ENCODE measurements around the gene FAM168B. TPM values are rescaled to one million over a fixed set of nuclear protein-coding genes. Genes with fewer than 3 reads are reported as not detected.
A peak's percentile ranks its signal among the peaks of the same experiment; 100 is the strongest.

The FAM168B gene
- total and polyA plus RNA-seq, 5 experiments from 2014 or later: 29.9 to 89.1 (median 43.8) TPM

DNA sequence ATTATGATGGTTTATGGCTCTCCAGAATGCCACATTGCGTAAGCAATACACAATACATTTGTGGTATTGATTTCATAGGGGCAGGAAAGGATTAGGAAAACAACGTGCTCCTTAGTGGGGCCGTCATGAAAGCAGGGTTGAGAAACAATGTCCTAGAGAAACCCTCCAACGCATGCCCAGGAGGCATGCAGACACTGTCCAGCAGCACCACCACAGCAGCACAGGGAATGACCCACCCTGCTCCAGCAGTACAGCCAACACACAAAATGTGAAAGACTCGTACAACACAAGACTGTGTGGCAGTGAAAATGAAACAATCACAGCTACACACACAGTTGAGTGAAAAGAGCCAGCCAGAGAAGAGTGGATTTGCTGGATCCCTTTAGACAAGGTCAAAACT, 66.3 kb downstream of the FAM168B start:
- H3K4me1 Mint-ChIP-seq: peaks cover 0 to 21% (median 5%) of the 10 kb centered on the region in 4 donors
- POLR2A ChIA-PET: interaction anchor here (1.5 kb wide), 1 partner anchor 9 kb away, joined by 3 read pairs; no protein-coding TSS in a partner anchor

DNA sequence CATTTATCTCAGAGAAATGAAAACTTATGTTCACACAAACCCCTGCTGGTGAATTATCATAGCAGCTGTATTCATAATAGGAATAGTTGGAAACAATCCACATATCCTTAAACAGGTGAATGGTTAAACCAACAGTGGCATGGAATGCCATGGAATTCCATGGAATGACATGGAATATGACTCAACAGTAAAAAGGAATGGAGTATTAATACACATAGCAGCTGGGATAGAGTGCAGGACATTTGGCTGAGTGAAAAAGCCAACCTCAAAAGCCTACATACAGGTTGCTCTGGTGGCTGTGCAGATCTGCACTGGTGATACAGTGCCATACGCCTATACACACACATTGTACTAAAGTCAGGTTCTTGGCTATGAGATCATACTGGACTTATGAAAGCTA, 69.5 kb downstream of the FAM168B start:
- H3K36me3 Mint-ChIP-seq: no peaks in the 10 kb centered on the region
- H3K4me1 Mint-ChIP-seq: peaks cover 0 to 6% (median 2%) of the 10 kb centered on the region in 4 donors
- DNase-seq (no peak), ATAC-seq (no peak)
- H3K27ac Mint-ChIP-seq: no peak overlapping the region
- peaks cover 5 to 24% (median 16%) of the 10 kb centered on the region in 5 donors for H3K27me3 Mint-ChIP-seq
- peaks cover 0 to 8% (median 0%) of the 10 kb centered on the region in 9 donors for H3K9me3 Mint-ChIP-seq
- no peak overlapping the region for H3K4me3 Mint-ChIP-seq
- POLR2A ChIA-PET: no interaction called here

More for the DNA sequence above, 66.3 kb downstream of the FAM168B start:
- Mint-ChIP-seq H3K36me3 (no peaks in the 10 kb centered on the region), H3K27me3 (peaks cover 3 to 17% (median 10%) of the 10 kb centered on the region in 5 donors), H3K9me3 (peaks cover 0 to 8% (median 0%) of the 10 kb centered on the region in 9 donors), H3K27ac (no peak overlapping the region), H3K4me3 (no peak overlapping the region)
- DNase-seq (no peak), ATAC-seq (no peak)

DNA sequence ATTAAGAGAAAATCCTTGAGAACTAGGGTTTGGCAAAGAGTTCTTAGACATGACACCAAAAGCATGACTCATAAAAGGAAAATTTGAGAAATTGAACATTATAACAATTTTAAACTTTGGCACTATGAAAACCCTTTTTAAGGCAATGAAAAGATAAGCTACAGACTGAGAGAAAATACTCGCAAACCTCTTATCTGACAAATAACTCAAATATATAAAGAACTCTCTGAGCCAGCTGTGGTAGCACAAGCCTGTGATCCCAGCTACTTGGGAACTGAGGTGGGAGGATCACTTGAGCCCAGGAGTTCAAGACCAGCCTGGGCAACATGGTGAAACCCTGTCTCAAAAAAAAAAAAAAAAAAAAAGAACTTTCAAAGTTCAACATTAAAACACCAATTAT, 70.5 kb downstream of the FAM168B start:
- POLR2A ChIA-PET: interaction anchor here (0.7 kb wide), 2 partner anchors 83 to 179 kb away, joined by 3 to 4 read pairs; no protein-coding TSS in a partner anchor
- peaks cover 0 to 6% (median 2%) of the 10 kb centered on the region in 4 donors for H3K4me1 Mint-ChIP-seq

DNA sequence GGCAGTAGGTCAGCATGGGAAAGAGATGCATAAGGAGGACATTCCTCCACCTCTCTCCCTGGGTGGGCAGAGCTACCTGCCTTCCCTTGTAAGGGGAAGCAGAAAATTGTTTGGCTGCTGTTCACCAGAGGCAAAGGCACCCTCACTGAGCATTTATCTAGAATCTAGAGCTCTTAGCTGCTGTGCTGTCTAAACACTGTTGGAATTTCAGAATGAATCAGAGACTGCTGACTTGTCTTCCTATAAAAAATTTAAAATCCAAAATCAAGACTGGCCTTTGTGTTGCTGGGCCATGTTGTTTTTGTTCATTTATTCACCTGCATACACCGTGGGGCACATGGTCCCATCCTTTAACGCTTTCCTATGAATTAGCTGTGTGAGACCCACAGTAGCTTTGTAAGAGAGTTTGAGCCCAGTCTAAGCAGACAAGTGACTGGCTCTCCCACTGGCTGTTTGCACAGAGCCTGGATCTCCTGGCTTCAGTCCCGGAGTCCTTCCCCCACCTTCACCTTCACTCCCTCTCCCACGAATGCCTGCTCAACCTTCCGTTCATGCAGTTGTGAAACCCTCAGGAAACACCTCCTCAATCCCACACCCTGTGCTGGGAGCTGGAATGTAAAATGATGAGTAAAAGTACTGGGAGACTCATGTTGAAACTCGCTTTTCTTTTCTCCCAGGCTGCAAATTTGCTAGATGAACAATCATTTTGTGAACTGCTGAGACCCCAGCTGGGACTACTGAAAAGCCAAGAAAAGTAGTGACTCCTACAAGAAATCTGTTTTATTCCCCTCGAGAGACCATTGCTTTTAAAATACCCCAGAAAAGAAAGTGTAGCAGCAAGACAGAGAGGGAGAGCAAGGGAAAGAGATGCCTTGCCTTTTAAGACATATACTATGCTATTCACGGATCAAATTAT, 76.2 kb downstream of the FAM168B start:
- no peaks in the 10 kb centered on the region for H3K36me3 Mint-ChIP-seq
- H3K27me3 Mint-ChIP-seq: peaks cover 2 to 10% (median 9%) of the 10 kb centered on the region in 5 donors
- ATAC-seq (no peak), DNase-seq (no peak)
- H3K9me3 Mint-ChIP-seq: peaks cover 0 to 1% (median 0%) of the 10 kb centered on the region in 9 donors
- POLR2A ChIA-PET: interaction anchor here (0.8 kb wide), 1 partner anchor 75 kb away, joined by 7 read pairs; no protein-coding TSS in a partner anchor
- H3K4me3 Mint-ChIP-seq: no peak overlapping the region
- H3K4me1 Mint-ChIP-seq: peaks cover 3 to 7% (median 7%) of the 10 kb centered on the region in 4 donors
- no peak overlapping the region for H3K27ac Mint-ChIP-seq

More for the DNA sequence above, 70.5 kb downstream of the FAM168B start:
- DNase-seq (no peak), ATAC-seq (no peak)
- no peak overlapping the region for H3K4me3 Mint-ChIP-seq
- H3K27me3 Mint-ChIP-seq: peaks cover 6 to 24% (median 16%) of the 10 kb centered on the region in 5 donors
- H3K36me3 Mint-ChIP-seq: no peaks in the 10 kb centered on the region
- H3K27ac Mint-ChIP-seq: no peak overlapping the region
- peaks cover 0 to 8% (median 0%) of the 10 kb centered on the region in 9 donors for H3K9me3 Mint-ChIP-seq

DNA sequence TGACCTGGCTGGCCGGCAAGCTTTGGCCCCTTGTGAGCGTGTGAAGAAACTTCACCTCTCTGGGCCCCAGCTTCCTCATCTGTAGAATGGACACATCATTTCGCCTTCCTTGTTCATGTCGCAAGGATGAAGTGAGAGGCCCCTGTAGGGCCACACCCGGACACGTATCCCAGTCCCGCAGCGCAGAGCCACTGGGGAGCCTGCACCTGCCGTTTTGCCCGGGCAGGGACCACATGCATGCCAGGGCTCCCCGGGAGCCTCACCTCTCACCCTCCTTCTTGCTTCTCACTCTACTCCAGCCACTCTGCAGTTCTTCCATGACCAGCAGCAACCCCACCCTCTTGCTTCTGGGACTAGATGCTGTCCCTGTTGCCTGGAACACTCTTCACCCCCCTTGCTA, 77.5 kb downstream of the FAM168B start:
- H3K4me1 Mint-ChIP-seq: peaks cover 16 to 20% (median 19%) of the 10 kb centered on the region in 4 donors
- peak overlapping the region in 2 of 10 donors; percentile 56 to 80 for H3K27ac Mint-ChIP-seq
- no peak for ATAC-seq
- no peaks in the 10 kb centered on the region for H3K36me3 Mint-ChIP-seq
- DNase-seq: no peak
- POLR2A ChIA-PET: no interaction called here
- H3K4me3 Mint-ChIP-seq: no peak overlapping the region
- no peaks in the 10 kb centered on the region for H3K9me3 Mint-ChIP-seq
- H3K27me3 Mint-ChIP-seq: peaks cover 0 to 6% (median 4%) of the 10 kb centered on the region in 5 donors

DNA sequence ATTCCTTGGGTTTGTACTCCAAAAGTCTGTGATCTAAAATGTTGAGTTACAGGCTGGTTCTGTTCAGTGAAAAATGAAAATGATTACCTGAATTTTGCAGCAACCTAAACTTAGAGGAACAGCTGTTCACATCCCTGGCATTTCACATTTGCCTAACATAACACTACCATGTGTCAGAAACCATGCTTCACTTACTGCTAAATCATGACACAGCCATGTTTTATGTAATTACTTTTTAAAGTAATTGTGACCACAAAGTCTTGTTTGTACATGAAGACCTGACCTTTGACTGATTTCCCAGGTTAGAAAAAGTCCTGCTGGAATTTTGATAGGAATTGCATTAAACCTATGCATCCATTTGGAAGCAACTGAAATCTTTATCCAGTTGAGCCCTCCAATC, 79.1 kb downstream of the FAM168B start:
- Mint-ChIP-seq H3K4me1 (peaks cover 29 to 37% (median 34%) of the 10 kb centered on the region in 4 donors), H3K36me3 (no peaks in the 10 kb centered on the region), H3K27ac (no peak overlapping the region), H3K9me3 (peaks cover 0 to 12% (median 0%) of the 10 kb centered on the region in 9 donors), H3K27me3 (peaks cover 0 to 6% (median 4%) of the 10 kb centered on the region in 5 donors), H3K4me3 (no peak overlapping the region)
- POLR2A ChIA-PET: interaction anchor here (0.5 kb wide), 1 partner anchor 421 kb away, joined by 4 read pairs; no protein-coding TSS in a partner anchor
- DNase-seq: no peak
- ATAC-seq: no peak

DNA sequence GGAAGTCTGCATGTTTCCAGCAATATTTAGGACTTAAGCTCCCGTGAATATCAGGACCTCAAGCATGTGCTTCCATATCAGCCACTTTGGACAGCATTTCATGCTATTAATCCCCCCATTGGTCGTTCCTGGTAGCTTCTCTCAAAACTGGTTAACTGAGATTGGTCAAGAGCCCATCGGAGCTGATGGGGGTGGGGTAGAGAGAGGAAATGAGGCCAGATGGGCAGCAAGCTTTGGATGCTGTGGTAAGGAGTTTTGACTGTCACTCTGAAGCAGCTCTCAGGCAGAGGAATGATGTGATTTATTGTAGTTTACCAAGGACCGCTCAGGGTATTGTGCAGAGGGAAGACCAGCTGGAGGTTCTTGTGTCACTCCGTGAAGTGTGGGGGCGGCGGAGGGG, 81.8 kb downstream of the FAM168B start:
- peaks cover 29 to 40% (median 37%) of the 10 kb centered on the region in 4 donors for H3K4me1 Mint-ChIP-seq
- peak overlapping the region in 7 of 10 donors; percentile 65 to 82 (median 76) for H3K4me3 Mint-ChIP-seq
- H3K9me3 Mint-ChIP-seq: peaks cover 0 to 14% (median 0%) of the 10 kb centered on the region in 9 donors
- no peak for DNase-seq
- peaks cover 0 to 4% (median 0%) of the 10 kb centered on the region in 5 donors for H3K27me3 Mint-ChIP-seq
- POLR2A ChIA-PET: interaction anchor here (0.6 to 2.9 kb wide), 3 partner anchors 22 to 121 kb away, joined by 3 to 23 read pairs (median 4); no protein-coding TSS in a partner anchor
- ATAC-seq: no peak
- peak overlapping the region in 7 of 10 donors; percentile 6 to 92 (median 57) for H3K27ac Mint-ChIP-seq
- no peaks in the 10 kb centered on the region for H3K36me3 Mint-ChIP-seq

DNA sequence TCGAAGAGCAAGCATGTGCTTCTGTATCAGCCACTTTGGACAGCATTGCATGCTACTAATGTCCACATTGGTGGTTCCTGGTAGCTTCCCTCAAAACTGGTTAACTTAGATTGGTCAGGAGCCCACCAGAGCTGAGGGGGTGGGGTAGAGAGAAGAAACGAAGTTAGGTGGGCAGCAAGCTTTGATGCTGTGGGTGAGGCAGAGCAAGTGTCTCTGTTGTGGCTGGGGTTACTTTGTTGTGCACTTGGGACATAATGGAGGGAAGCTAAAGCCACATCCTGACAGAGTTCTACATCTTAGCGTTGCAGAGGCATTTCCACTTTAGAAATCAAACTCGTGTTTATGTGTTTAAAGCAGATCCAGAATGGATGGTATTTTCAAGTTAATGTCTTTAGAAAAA, 82.7 kb downstream of the FAM168B start:
- POLR2A ChIA-PET: interaction anchor here (1.3 to 2.9 kb wide), 3 partner anchors 23 to 30 kb away, joined by 4 to 23 read pairs (median 6); no protein-coding TSS in a partner anchor
- peak overlapping the region; percentile 34 to 92 (median 82) for H3K27ac Mint-ChIP-seq
- DNase-seq (peak in 6 of 10 donors; percentile 21 to 81 (median 64)), ATAC-seq (peak; percentile 84 to 95)
- H3K4me3 Mint-ChIP-seq: peak overlapping the region; percentile 40 to 82 (median 76)
- H3K9me3 Mint-ChIP-seq: peaks cover 0 to 14% (median 0%) of the 10 kb centered on the region in 9 donors
- H3K4me1 Mint-ChIP-seq: peaks cover 26 to 40% (median 37%) of the 10 kb centered on the region in 4 donors
- peaks cover 0 to 4% (median 0%) of the 10 kb centered on the region in 5 donors for H3K27me3 Mint-ChIP-seq
- H3K36me3 Mint-ChIP-seq: no peaks in the 10 kb centered on the region

DNA sequence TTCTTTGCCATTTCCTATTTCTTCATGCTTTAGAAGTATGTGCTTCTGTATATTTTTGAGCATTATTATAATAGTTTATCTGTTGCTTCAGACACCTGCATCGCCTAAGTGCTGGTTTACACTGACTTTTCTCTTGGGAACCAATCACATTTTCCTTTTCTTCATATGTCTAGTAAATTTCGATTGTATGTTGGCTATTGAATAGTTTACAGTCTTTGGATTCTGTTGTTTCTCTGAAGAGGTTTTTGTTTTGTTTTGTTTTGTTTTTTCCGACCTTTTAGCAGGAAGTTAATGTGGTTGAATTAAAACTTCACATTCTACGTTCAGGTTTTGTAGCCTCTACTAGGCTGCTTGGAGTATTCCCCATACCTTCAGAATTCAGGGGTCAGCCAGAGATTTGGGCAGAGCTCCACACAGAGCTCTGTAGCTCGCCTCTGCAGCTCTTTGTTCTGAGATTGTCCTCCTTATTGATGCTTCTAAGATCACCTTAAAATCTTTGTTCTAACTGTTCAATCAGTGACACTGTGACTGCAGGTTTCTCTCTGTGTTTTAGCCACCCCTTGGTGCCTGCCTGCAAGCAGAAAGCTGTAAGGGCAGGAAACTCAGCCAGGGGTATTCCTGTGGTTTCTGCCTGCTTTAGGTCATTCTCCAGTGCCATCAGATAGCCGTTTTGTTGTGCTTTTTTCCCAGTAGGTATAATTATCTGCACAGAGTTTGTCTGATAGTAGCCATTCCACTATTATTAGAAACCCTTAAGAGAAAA, 83.4 kb downstream of the FAM168B start:
- Mint-ChIP-seq H3K9me3 (peaks cover 0 to 14% (median 0%) of the 10 kb centered on the region in 9 donors), H3K27ac (peak overlapping the region in 9 of 10 donors; percentile 16 to 92 (median 62)), H3K4me3 (peak overlapping the region in 9 of 10 donors; percentile 32 to 82 (median 76)), H3K4me1 (peaks cover 26 to 40% (median 37%) of the 10 kb centered on the region in 4 donors), H3K36me3 (no peaks in the 10 kb centered on the region), H3K27me3 (peaks cover 0 to 3% (median 0%) of the 10 kb centered on the region in 5 donors)
- peak in 1 of 2 donors; percentile 63 for ATAC-seq
- no peak for DNase-seq
- POLR2A ChIA-PET: interaction anchor here (1.3 to 2.9 kb wide), 3 partner anchors 23 to 31 kb away, joined by 4 to 23 read pairs (median 6); no protein-coding TSS in a partner anchor

DNA sequence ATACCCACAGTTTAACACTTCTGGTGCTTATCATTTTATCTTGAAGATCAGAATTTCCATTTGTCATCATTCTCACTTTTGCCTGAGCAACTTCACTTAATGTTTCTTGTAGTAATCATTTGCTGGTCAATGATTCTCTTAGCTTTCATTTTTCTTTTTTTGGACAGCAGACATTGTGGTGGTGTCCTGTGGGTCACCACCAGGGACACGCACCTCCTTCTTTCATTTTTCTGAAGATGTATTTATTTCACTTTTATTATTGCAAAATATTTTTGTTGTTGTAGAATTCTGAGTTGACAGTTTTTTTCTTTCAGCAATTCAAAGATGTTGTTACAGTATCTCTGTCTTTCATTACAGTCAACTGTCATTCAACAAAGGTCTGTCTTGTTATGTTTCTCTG, 84.3 kb downstream of the FAM168B start:
- POLR2A ChIA-PET: no interaction called here
- no peak for DNase-seq
- Mint-ChIP-seq H3K27ac (peak overlapping the region in 2 of 10 donors; percentile 12 to 57), H3K27me3 (no peaks in the 10 kb centered on the region), H3K4me3 (no peak overlapping the region), H3K9me3 (peaks cover 0 to 14% (median 0%) of the 10 kb centered on the region in 9 donors), H3K4me1 (peaks cover 22 to 40% (median 37%) of the 10 kb centered on the region in 4 donors), H3K36me3 (no peaks in the 10 kb centered on the region)
- no peak for ATAC-seq

DNA sequence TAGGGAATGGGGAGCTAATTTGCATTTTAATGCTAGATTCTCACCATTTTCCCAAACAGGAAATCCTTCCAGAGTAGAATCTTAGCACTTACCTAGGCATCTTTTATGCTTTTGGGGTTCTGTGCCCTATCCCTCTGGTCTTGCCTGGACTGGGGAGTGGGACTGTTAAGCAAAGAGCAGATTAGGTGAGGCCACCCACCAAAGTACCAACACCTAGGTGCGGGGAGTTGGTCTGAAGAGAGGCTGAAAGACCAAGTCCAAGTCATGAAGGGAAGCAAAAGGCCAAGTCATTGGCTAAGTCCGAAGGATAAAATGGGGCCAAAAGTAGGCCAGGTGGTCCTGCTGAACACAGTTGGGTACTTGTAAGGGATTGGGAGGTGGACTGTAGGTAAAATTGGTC, 86.7 kb downstream of the FAM168B start:
- DNase-seq (no peak), ATAC-seq (no peak)
- POLR2A ChIA-PET: no interaction called here
- peaks cover 0 to 14% (median 0%) of the 10 kb centered on the region in 9 donors for H3K9me3 Mint-ChIP-seq
- H3K4me3 Mint-ChIP-seq: no peak overlapping the region
- H3K36me3 Mint-ChIP-seq: no peaks in the 10 kb centered on the region
- no peak overlapping the region for H3K27ac Mint-ChIP-seq
- peaks cover 0 to 9% (median 3%) of the 10 kb centered on the region in 5 donors for H3K27me3 Mint-ChIP-seq
- peaks cover 18 to 27% (median 27%) of the 10 kb centered on the region in 4 donors for H3K4me1 Mint-ChIP-seq

All from naive thymus-derived CD8-positive, alpha-beta T cell (primary cell).